Fibroblast of lung (primary cell): ENCODE results near the gene CDX1. TPM values are rescaled to one million over a fixed set of nuclear protein-coding genes. Genes with fewer than 3 reads are reported as not detected.

Source experiments
- DNase-seq, 2 donors: peaks; one replicate each; pipeline versions ENCODE4 v3.0.0 to v3.0.0-alpha.2; 2010; ENCODE audit warnings: low read depth in 2 of 2
- H2AFZ ChIP-seq: 2 replicates; pipeline ENCODE4 v1.5.1; 2012; ENCODE audit warnings: low read length, control low read depth, inconsistent platforms
- H3K27ac ChIP-seq: 2 replicates; pipeline ENCODE4 v1.5.1; 2011; ENCODE audit warnings: low read length, control low read depth; ENCODE audit not compliant: insufficient read depth
- H3K27me3 ChIP-seq: 2 replicates; pipeline ENCODE4 v1.5.1; 2011; ENCODE audit warnings: mild to moderate bottlenecking, low read length; ENCODE audit not compliant: control insufficient read depth, insufficient read depth
- H3K36me3 ChIP-seq: 2 replicates; pipeline ENCODE4 v1.5.1; 2011; ENCODE audit warnings: low read length; ENCODE audit not compliant: control insufficient read depth, insufficient read depth
- H3K4me1 ChIP-seq: 2 replicates; pipeline ENCODE4 v1.5.1; 2011; ENCODE audit warnings: low read length; ENCODE audit not compliant: control insufficient read depth, insufficient read depth; ENCODE audit errors: extremely low read depth
- H3K4me2 ChIP-seq: 2 replicates; pipeline ENCODE4 v1.5.1; 2011; ENCODE audit warnings: low read length, control low read depth; ENCODE audit not compliant: insufficient read depth; ENCODE audit errors: extremely low read depth
- H3K4me3 ChIP-seq, 4 experiments: fragments of 200-600 bp in 1 of 4; sonication (generic) in 1 of 4; replicated peaks in 1 of 4; 2 replicates each; pipeline ENCODE4 v1.5.1; 2011 to 2016; ENCODE audit warnings: low read length in 4 of 4, low read depth in 3 of 4, mild to moderate bottlenecking in 3 of 4, control low read depth in 2 of 4, inconsistent platforms in 1 of 4, mixed read lengths in 1 of 4; ENCODE audit not compliant: insufficient read depth in 1 of 4; ENCODE audit errors: control extremely low read depth in 1 of 4
- H3K79me2 ChIP-seq: 2 replicates; pipeline ENCODE4 v1.5.1; 2012; ENCODE audit warnings: mild to moderate bottlenecking, low read length, inconsistent platforms; ENCODE audit not compliant: control insufficient read depth, insufficient read depth
- H3K9ac ChIP-seq: 2 replicates; pipeline ENCODE4 v1.5.1; 2011; ENCODE audit warnings: mild to moderate bottlenecking, low read length, control low read depth; ENCODE audit not compliant: insufficient read depth
- H3K9me3 ChIP-seq: 2 replicates; pipeline ENCODE4 v1.5.1; 2012; ENCODE audit warnings: low read depth, low read length; ENCODE audit not compliant: control insufficient read depth, insufficient read depth
- H4K20me1 ChIP-seq: 2 replicates; pipeline ENCODE4 v1.5.1; 2011; ENCODE audit warnings: low read length; ENCODE audit not compliant: control insufficient read depth, insufficient read depth; ENCODE audit errors: extremely low read depth
- CTCF ChIP-seq, 2 donors: IDR thresholded peaks in 1 of 2; conservative IDR thresholded peaks in 1 of 2; 1 replicate in 1 of 2; 2 replicates in 1 of 2; pipeline ENCODE4 v1.5.1; 2011 to 2012; ENCODE audit warnings: low read length in 2 of 2, control low read depth in 1 of 2, inconsistent platforms in 1 of 2, low read depth in 1 of 2, mild to moderate bottlenecking in 1 of 2
- EZH2 ChIP-seq: IDR thresholded peaks from 2 replicates; pipeline ENCODE4 v1.5.1; 2012; ENCODE audit warnings: low read length, control low read depth, mild to moderate bottlenecking; ENCODE audit errors: missing control alignments
- polyA plus RNA-seq, 2 donors: library from polyadenylated mRNA; depleted of rRNA in 1 of 2; stranded (reverse) in 1 of 2; unstranded in 1 of 2; fragments of >200 nt; gene quantifications; 2 replicates each; pipeline ENCODE4 v1.2.1, GENCODE V29; 2011 to 2012; ENCODE audit warnings: missing spikeins in 1 of 2
- total RNA-seq: library from RNA; depleted of rRNA; stranded (reverse); fragments of >200 nt; gene quantifications from 2 replicates; pipeline ENCODE4 v1.2.1, GENCODE V29; 2014

Gene CDX1
- total and polyA plus RNA-seq, 2 donors (not counting 1 experiment from before 2014, with no cell fraction given): 0.33 to 1.8 TPM

GRCh38 chr5:150211156-150212030 lies 44.8 kb downstream of the CDX1 start:
- H3K4me2 ChIP-seq: no peak overlapping the region

GRCh38 chr5:150213530-150213929 lies 47.0 kb downstream of the CDX1 start:
- no peak overlapping the region for H2AFZ ChIP-seq
- no peaks in the 10 kb centered on the region for H3K27me3 ChIP-seq
- no peaks in the 10 kb centered on the region for H3K79me2 ChIP-seq
- H3K9me3 ChIP-seq: no peaks in the 10 kb centered on the region
- TF ChIP-seq EZH2 (no peak), CTCF (conservative IDR thresholded peaks at IDR 0.05 in 1 of 2, IDR thresholded peaks at IDR 0.05 in 1 of 2; ENCODE audit: low read depth in 1 of 2, low read length in 2 of 2) (no peak)
- no peaks in the 10 kb centered on the region for H3K36me3 ChIP-seq
- no peak overlapping the region for H3K9ac ChIP-seq
- no peak overlapping the region for H3K27ac ChIP-seq
- no peak overlapping the region for H3K4me3 ChIP-seq
- H3K4me2 ChIP-seq: no peak overlapping the region
- H4K20me1 ChIP-seq: no peaks in the 10 kb centered on the region
- peak; percentile 53 to 58 for DNase-seq
- H3K4me1 ChIP-seq: peaks cover 14% of the 10 kb centered on the region

More at GRCh38 chr5:150211156-150212030, 44.8 kb downstream of the CDX1 start:
- H3K79me2 ChIP-seq: no peaks in the 10 kb centered on the region
- H2AFZ ChIP-seq: no peak overlapping the region
- no peak overlapping the region for H3K27ac ChIP-seq
- no peaks in the 10 kb centered on the region for H3K36me3 ChIP-seq
- no peaks in the 10 kb centered on the region for H3K9me3 ChIP-seq
- peaks cover 16% of the 10 kb centered on the region for H3K4me1 ChIP-seq
- H3K4me3 ChIP-seq: no peak overlapping the region
- H3K9ac ChIP-seq: no peak overlapping the region
- no peaks in the 10 kb centered on the region for H3K27me3 ChIP-seq
- TF ChIP-seq CTCF (conservative IDR thresholded peaks at IDR 0.05 in 1 of 2, IDR thresholded peaks at IDR 0.05 in 1 of 2; ENCODE audit: low read depth in 1 of 2, low read length in 2 of 2) (no peak), EZH2 (no peak)
- no peak for DNase-seq
- H4K20me1 ChIP-seq: no peaks in the 10 kb centered on the region

GRCh38 chr5:150214289-150214688 lies 47.7 kb downstream of the CDX1 start:
- Histone ChIP-seq H3K4me3 (no peak overlapping the region), H3K9me3 (no peaks in the 10 kb centered on the region), H3K27me3 (no peaks in the 10 kb centered on the region), H3K27ac (no peak overlapping the region), H2AFZ (no peak overlapping the region), H3K79me2 (no peaks in the 10 kb centered on the region), H3K36me3 (no peaks in the 10 kb centered on the region), H3K4me2 (no peak overlapping the region), H4K20me1 (no peaks in the 10 kb centered on the region), H3K4me1 (peaks cover 8% of the 10 kb centered on the region), H3K9ac (no peak overlapping the region)
- peak in 1 of 2 donors; percentile 62 for DNase-seq
- TF ChIP-seq CTCF (conservative IDR thresholded peaks at IDR 0.05 in 1 of 2, IDR thresholded peaks at IDR 0.05 in 1 of 2; ENCODE audit: low read depth in 1 of 2, low read length in 2 of 2) (peak; percentile 17 to 24), EZH2 (no peak)
